ENCODE data around the gene SOX4. TPM values are rescaled to one million over a fixed set of nuclear protein-coding genes. Genes with fewer than 3 reads are reported as not detected.
"Not testable (repeated sequence)": the region's sequence is repeated elsewhere in the genome, so short reads cannot be mapped to it uniquely, and the experiment has no call there.

Gene SOX4
- total RNA-seq (2022) (109 and 120 TPM in 2 replicates), Bru-seq, nascent RNA (percentile 99 among the genes with signal in this experiment), BruChase-seq, experiment 1, labeled RNA remaining after a 6-hour chase (percentile 99 among the genes with signal in this experiment), BruChase-seq, experiment 2, labeled RNA remaining after a 2-hour chase (percentile 100 among the genes with signal in this experiment)
- long read RNA-seq, full-length matches to known transcripts = 365 of 366 reads
- long read RNA-seq, partial matches to known transcripts = 0 of 366 reads
- long read RNA-seq, other reads (novel, unspliced or antisense) = 1 of 366 reads

GRCh38 chr6:21593412-21593926 lies at the start of gene SOX4:
SOX4 (plus strand) TSS chr6:21593751; CDS start chr6:21594535, 784 bp downstream.
- no peak within 1 kb of the TSS for H3K27ac Mint-ChIP-seq (ENCODE audit: unreplicated experiment)
- BruUV-seq (replicated peaks) = TSS peak; percentile 43
- peaks cover 10% of the 10 kb centered on the region for H3K36me3 Mint-ChIP-seq (ENCODE audit: insufficient read depth, unreplicated experiment)
- H3K4me1 Mint-ChIP-seq (ENCODE audit: low read depth, unreplicated experiment) = peaks cover 2% of the 10 kb centered on the region
- no peaks in the 10 kb centered on the region for H3K9me3 Mint-ChIP-seq (ENCODE audit: low read depth, unreplicated experiment)
- TF ChIP-seq CTCF (IDR thresholded peaks at IDR 0.05; ENCODE audit: unreplicated experiment) = no peak
- H3K27me3 Mint-ChIP-seq (ENCODE audit: unreplicated experiment) = no peaks in the 10 kb centered on the region
- intact Hi-C loops (cut with micrococcal nuclease; ENCODE audit: unreplicated experiment) = loop anchor here (5.0 to 10.0 kb wide), 4 partner anchors 551 to 1059 kb away; no protein-coding TSS in a partner anchor
- peak; percentile 99 for DNase-seq
- no peak within 1 kb of the TSS for H3K4me3 Mint-ChIP-seq (ENCODE audit: low read depth, unreplicated experiment)
- CTCF ChIA-PET = interaction anchor here (0.6 to 2.5 kb wide), 15 partner anchors 59 to 1821 kb away, joined by 3 to 28 read pairs (median 4); no protein-coding TSS in a partner anchor

GRCh38 chr6:21552286-21552685 lies 41.3 kb upstream of the SOX4 start:
- DNase-seq; H3K27me3 Mint-ChIP-seq (ENCODE audit: unreplicated experiment); H3K4me1 Mint-ChIP-seq (ENCODE audit: low read depth, unreplicated experiment); CTCF ChIA-PET; H3K9me3 Mint-ChIP-seq (ENCODE audit: low read depth, unreplicated experiment); H3K27ac Mint-ChIP-seq (ENCODE audit: unreplicated experiment); H3K4me3 Mint-ChIP-seq (ENCODE audit: low read depth, unreplicated experiment); intact Hi-C loops (cut with micrococcal nuclease; ENCODE audit: unreplicated experiment); BruUV-seq (replicated peaks); H3K36me3 Mint-ChIP-seq (ENCODE audit: insufficient read depth, unreplicated experiment): not testable (repeated sequence)

GRCh38 chr6:21554286-21554685 lies 39.3 kb upstream of the SOX4 start:
- H3K27ac Mint-ChIP-seq (ENCODE audit: unreplicated experiment) = no peak overlapping the region
- no peak for TF ChIP-seq CTCF (IDR thresholded peaks at IDR 0.05; ENCODE audit: unreplicated experiment)
- DNase-seq = no peak
- H3K4me1 Mint-ChIP-seq (ENCODE audit: low read depth, unreplicated experiment) = no peaks in the 10 kb centered on the region
- no peaks in the 10 kb centered on the region for H3K27me3 Mint-ChIP-seq (ENCODE audit: unreplicated experiment)
- intact Hi-C loops (cut with micrococcal nuclease; ENCODE audit: unreplicated experiment) = no loop called here
- H3K9me3 Mint-ChIP-seq (ENCODE audit: low read depth, unreplicated experiment) = no peaks in the 10 kb centered on the region
- H3K4me3 Mint-ChIP-seq (ENCODE audit: low read depth, unreplicated experiment) = no peak overlapping the region
- CTCF ChIA-PET = interaction anchor here (0.6 kb wide), 1 partner anchor 62 kb away, joined by 3 read pairs; no protein-coding TSS in a partner anchor
- H3K36me3 Mint-ChIP-seq (ENCODE audit: insufficient read depth, unreplicated experiment) = no peaks in the 10 kb centered on the region
- BruUV-seq (replicated peaks) = no TSS peak

GRCh38 chr6:21555197-21555596 lies 38.4 kb upstream of the SOX4 start:
- no peak for DNase-seq
- Mint-ChIP-seq H3K27ac (ENCODE audit: unreplicated experiment) (no peak overlapping the region), H3K4me1 (ENCODE audit: low read depth, unreplicated experiment) (no peaks in the 10 kb centered on the region), H3K36me3 (ENCODE audit: insufficient read depth, unreplicated experiment) (no peaks in the 10 kb centered on the region), H3K4me3 (ENCODE audit: low read depth, unreplicated experiment) (no peak overlapping the region), H3K27me3 (ENCODE audit: unreplicated experiment) (no peaks in the 10 kb centered on the region), H3K9me3 (ENCODE audit: low read depth, unreplicated experiment) (no peaks in the 10 kb centered on the region)
- CTCF ChIA-PET = interaction anchor here (0.8 kb wide), 1 partner anchor 33 kb away, joined by 3 read pairs; no protein-coding TSS in a partner anchor
- intact Hi-C loops (cut with micrococcal nuclease; ENCODE audit: unreplicated experiment) = no loop called here
- TF ChIP-seq CTCF (IDR thresholded peaks at IDR 0.05; ENCODE audit: unreplicated experiment) = no peak
- BruUV-seq (replicated peaks) = no TSS peak

- Mint-ChIP-seq H3K27me3 (ENCODE audit: unreplicated experiment) (no peaks in the 10 kb centered on the region), H3K4me3 (ENCODE audit: low read depth, unreplicated experiment) (no peak overlapping the region), H3K9me3 (ENCODE audit: low read depth, unreplicated experiment) (no peaks in the 10 kb centered on the region), H3K27ac (ENCODE audit: unreplicated experiment) (no peak overlapping the region), H3K36me3 (ENCODE audit: insufficient read depth, unreplicated experiment) (no peaks in the 10 kb centered on the region), H3K4me1 (ENCODE audit: low read depth, unreplicated experiment) (no peaks in the 10 kb centered on the region)
- intact Hi-C loops (cut with micrococcal nuclease; ENCODE audit: unreplicated experiment) = no loop called here
- CTCF ChIA-PET = interaction anchor here (1.1 kb wide), 1 partner anchor 33 kb away, joined by 3 read pairs; no protein-coding TSS in a partner anchor
- TF ChIP-seq CTCF (IDR thresholded peaks at IDR 0.05; ENCODE audit: unreplicated experiment) = no peak
- DNase-seq = no peak
- BruUV-seq (replicated peaks) = no TSS peak
Measured at GRCh38 chr6:21556511-21556910, 37.0 kb upstream of the SOX4 start.
